IPS-18a (cell line): Measurements from ENCODE around the gene EIF2S1.
"Not testable (repeated sequence)": the region's sequence is repeated elsewhere in the genome, so short reads cannot be mapped to it uniquely, and the experiment has no call there.

Source experiments
- H3K27ac ChIP-seq: one replicate; pipeline ENCODE4 v1.5.1; 2013; ENCODE audit warnings: low read length
- H3K27me3 ChIP-seq: one replicate; pipeline ENCODE4 v1.6.1; 2013; ENCODE audit warnings: mild to moderate bottlenecking, low read length; ENCODE audit not compliant: control insufficient read depth, insufficient read depth
- H3K36me3 ChIP-seq: one replicate; pipeline ENCODE4 v1.6.1; 2013; ENCODE audit warnings: low read depth, low read length; ENCODE audit not compliant: control insufficient read depth
- H3K4me1 ChIP-seq: one replicate; pipeline ENCODE4 v1.6.1; 2013; ENCODE audit warnings: low read depth, low read length; ENCODE audit not compliant: control insufficient read depth
- H3K4me3 ChIP-seq: one replicate; pipeline ENCODE4 v1.5.1; 2013; ENCODE audit warnings: low read length
- H3K9ac ChIP-seq: one replicate; pipeline ENCODE4 v1.6.1; 2013; ENCODE audit warnings: mild to moderate bottlenecking, low read length, moderate library complexity
- H3K9me3 ChIP-seq: one replicate; pipeline ENCODE4 v1.6.1; 2013; ENCODE audit warnings: low read depth, low read length; ENCODE audit not compliant: control insufficient read depth

The EIF2S1 gene

GRCh38 chr14:67359775-67360469 is at the start of gene EIF2S1, which contains the start of gene ATP6V1D:
EIF2S1 (plus strand) TSS chr14:67360328; CDS start chr14:67364768, 4,440 bp downstream.
ATP6V1D (minus strand) TSS chr14:67359804; CDS start chr14:67359698, 106 bp downstream.
- Histone ChIP-seq H3K27ac (peak within 1 kb of the TSS; percentile 100), H3K4me1 (peaks cover 14% of the 10 kb centered on the region), H3K4me3 (peak within 1 kb of the TSS; percentile 92), H3K36me3 (peaks cover 17% of the 10 kb centered on the region), H3K27me3 (no peaks in the 10 kb centered on the region), H3K9me3 (no peaks in the 10 kb centered on the region), H3K9ac (peak within 1 kb of the TSS; percentile 94)

- H3K9me3 ChIP-seq: no peaks in the 10 kb centered on the region
- no peak overlapping the region for H3K9ac ChIP-seq
- H3K27ac ChIP-seq: no peak overlapping the region
- H3K4me3 ChIP-seq: no peak overlapping the region
- peaks cover 5% of the 10 kb centered on the region for H3K36me3 ChIP-seq
- H3K27me3 ChIP-seq: no peaks in the 10 kb centered on the region
- H3K4me1 ChIP-seq: no peaks in the 10 kb centered on the region
These were observed 48.3 kb upstream of the EIF2S1 start for GRCh38 chr14:67311868-67312267.

- H3K4me3 ChIP-seq: no peak overlapping the region
- no peak overlapping the region for H3K9ac ChIP-seq
- H3K4me1 ChIP-seq: no peaks in the 10 kb centered on the region
- H3K9me3 ChIP-seq: no peaks in the 10 kb centered on the region
- H3K27me3 ChIP-seq: no peaks in the 10 kb centered on the region
- H3K27ac ChIP-seq: no peak overlapping the region
- H3K36me3 ChIP-seq: peaks cover 11% of the 10 kb centered on the region
These were observed 47.0 kb upstream of the EIF2S1 start for GRCh38 chr14:67313153-67313552.

- Histone ChIP-seq H3K36me3 (peaks cover 11% of the 10 kb centered on the region), H3K9ac (no peak overlapping the region), H3K27me3 (no peaks in the 10 kb centered on the region), H3K27ac (no peak overlapping the region), H3K4me3 (no peak overlapping the region), H3K4me1 (no peaks in the 10 kb centered on the region), H3K9me3 (no peaks in the 10 kb centered on the region)
These were observed 42.3 kb upstream of the EIF2S1 start for GRCh38 chr14:67317822-67318221.

GRCh38 chr14:67319142-67319541 is 41.0 kb upstream of the EIF2S1 start:
- Histone ChIP-seq H3K36me3 (peaks cover 15% of the 10 kb centered on the region), H3K9ac (no peak overlapping the region), H3K4me1 (no peaks in the 10 kb centered on the region), H3K9me3 (no peaks in the 10 kb centered on the region), H3K27me3 (no peaks in the 10 kb centered on the region), H3K4me3 (no peak overlapping the region), H3K27ac (no peak overlapping the region)

- not testable (repeated sequence) for H3K27ac ChIP-seq, H3K4me1 ChIP-seq, H3K9me3 ChIP-seq, H3K9ac ChIP-seq, H3K4me3 ChIP-seq, H3K27me3 ChIP-seq
- peaks cover 30% of the 10 kb centered on the region for H3K36me3 ChIP-seq
These were observed 30.5 kb upstream of the EIF2S1 start for GRCh38 chr14:67329666-67330065.

- no peak overlapping the region for H3K9ac ChIP-seq
- H3K4me1 ChIP-seq: no peaks in the 10 kb centered on the region
- H3K27me3 ChIP-seq: no peaks in the 10 kb centered on the region
- no peak overlapping the region for H3K27ac ChIP-seq
- no peak overlapping the region for H3K4me3 ChIP-seq
- H3K36me3 ChIP-seq: peaks cover 41% of the 10 kb centered on the region
- no peaks in the 10 kb centered on the region for H3K9me3 ChIP-seq
These were observed 28.6 kb upstream of the EIF2S1 start for GRCh38 chr14:67331368-67332125.

- Histone ChIP-seq H3K27me3 (no peaks in the 10 kb centered on the region), H3K36me3 (peaks cover 49% of the 10 kb centered on the region), H3K4me3 (no peak overlapping the region), H3K27ac (no peak overlapping the region), H3K9ac (no peak overlapping the region), H3K4me1 (no peaks in the 10 kb centered on the region), H3K9me3 (no peaks in the 10 kb centered on the region)
These were observed 27.7 kb upstream of the EIF2S1 start for GRCh38 chr14:67332468-67332867.

GRCh38 chr14:67335781-67336180 is 24.3 kb upstream of the EIF2S1 start:
- peaks cover 74% of the 10 kb centered on the region for H3K36me3 ChIP-seq
- no peaks in the 10 kb centered on the region for H3K27me3 ChIP-seq
- H3K4me3 ChIP-seq: no peak overlapping the region
- H3K9me3 ChIP-seq: no peaks in the 10 kb centered on the region
- no peak overlapping the region for H3K27ac ChIP-seq
- no peak overlapping the region for H3K9ac ChIP-seq
- H3K4me1 ChIP-seq: no peaks in the 10 kb centered on the region

GRCh38 chr14:67341231-67341630 is 18.9 kb upstream of the EIF2S1 start:
- not testable (repeated sequence) for H3K4me3 ChIP-seq, H3K9me3 ChIP-seq
- H3K36me3 ChIP-seq: peaks cover 64% of the 10 kb centered on the region

GRCh38 chr14:67343601-67344230 is 16.4 kb upstream of the EIF2S1 start:
- Histone ChIP-seq H3K4me3 (no peak overlapping the region), H3K9me3 (no peaks in the 10 kb centered on the region), H3K27ac (no peak overlapping the region), H3K9ac (no peak overlapping the region), H3K4me1 (no peaks in the 10 kb centered on the region), H3K27me3 (no peaks in the 10 kb centered on the region), H3K36me3 (peaks cover 57% of the 10 kb centered on the region)

More at GRCh38 chr14:67341231-67341630, 18.9 kb upstream of the EIF2S1 start:
- not testable (repeated sequence) for H3K27ac ChIP-seq, H3K9ac ChIP-seq, H3K27me3 ChIP-seq, H3K4me1 ChIP-seq
